UCSD-AML1 (cell line): ENCODE results near the gene ATL3.
"Not testable (repeated sequence)": the region's sequence is repeated elsewhere in the genome, so short reads cannot be mapped to it uniquely, and the experiment has no call there.

ENCODE experiments used
- DNase-seq: peaks from one replicate; lab custom pipeline; 2025; ENCODE audit not compliant: unreplicated experiment; lab: John Stamatoyannopoulos, UW

The ATL3 gene

DNA sequence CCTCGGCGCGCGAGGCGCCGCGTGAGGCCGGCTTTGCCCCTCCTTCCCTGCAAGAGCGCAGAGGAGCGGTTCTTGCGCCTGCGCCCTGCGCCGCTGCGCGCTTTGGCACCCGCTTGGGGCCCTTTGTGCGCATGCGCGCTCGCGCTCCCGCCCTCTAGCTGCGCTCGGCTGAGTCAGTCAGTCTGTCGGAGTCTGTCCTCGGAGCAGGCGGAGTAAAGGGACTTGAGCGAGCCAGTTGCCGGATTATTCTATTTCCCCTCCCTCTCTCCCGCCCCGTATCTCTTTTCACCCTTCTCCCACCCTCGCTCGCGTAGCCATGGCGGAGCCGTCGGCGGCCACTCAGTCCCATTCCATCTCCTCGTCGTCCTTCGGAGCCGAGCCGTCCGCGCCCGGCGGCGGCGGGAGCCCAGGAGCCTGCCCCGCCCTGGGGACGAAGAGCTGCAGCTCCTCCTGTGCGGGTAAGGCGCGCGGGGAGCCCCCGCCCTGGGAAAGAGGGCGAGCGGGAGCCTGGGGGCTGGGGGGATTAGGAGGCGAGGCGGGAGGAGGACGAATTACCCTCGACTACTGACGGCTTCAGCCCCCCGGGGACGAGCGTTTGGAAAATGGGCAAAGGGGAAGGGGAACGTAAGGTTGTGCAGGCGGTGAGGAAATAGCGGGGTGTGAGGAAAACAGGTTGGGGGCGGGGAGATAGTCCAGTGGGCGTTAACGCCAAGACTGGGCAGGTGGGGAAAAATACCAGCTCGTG, 10.3 kb upstream of the ATL3 start, which contains the start of gene RTN3:
Gene RTN3, plus strand, starts transcription at position 180 of the 745 bp plus-strand sequence. Its CDS starts 137 bp downstream, at position 317.
- DNase-seq, result peak; percentile 99

DNA sequence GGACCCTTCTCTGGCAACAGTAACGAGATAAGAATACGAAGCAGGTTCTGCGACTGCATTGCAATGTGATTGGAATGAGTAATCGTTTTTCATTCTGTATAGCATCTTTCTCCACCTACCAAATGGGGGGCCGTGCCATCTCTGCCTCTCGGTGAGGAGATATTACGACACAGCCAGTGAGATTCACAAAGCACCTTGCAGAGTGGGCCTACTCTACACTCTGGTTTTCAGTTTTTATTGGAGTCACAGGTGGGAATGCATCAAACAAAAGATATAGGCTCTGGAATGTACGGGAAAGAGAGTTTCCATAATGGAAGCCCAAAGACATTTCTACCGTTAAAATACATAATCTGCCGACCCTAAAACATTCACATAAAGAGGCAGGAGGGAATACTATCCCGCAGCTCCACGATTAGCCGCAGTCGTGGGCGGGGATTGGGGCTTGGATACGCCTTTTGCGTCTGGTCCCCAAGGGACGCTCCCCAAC, 9.7 kb upstream of the ATL3 start:
- DNase-seq, result no peak

DNA sequence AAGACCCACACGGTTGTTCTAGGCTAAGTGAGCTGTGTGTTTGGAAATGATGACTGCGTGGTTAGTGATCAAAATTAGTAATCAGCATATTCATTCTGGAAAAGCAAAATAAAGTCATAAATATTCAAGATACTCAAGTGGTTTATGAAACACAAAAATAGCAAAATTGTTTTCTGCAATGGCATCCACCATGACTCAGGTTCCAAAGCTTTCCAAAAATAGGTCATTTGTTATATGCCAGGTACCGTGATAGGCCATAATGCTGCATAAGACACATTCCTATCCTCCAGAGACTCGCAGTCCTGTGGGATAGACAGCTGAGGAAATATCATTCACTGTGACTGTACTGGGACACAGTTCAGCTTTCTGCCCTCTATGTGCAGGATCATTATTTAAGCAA, 2.4 kb upstream of the ATL3 start:
- DNase-seq, result no peak

DNA sequence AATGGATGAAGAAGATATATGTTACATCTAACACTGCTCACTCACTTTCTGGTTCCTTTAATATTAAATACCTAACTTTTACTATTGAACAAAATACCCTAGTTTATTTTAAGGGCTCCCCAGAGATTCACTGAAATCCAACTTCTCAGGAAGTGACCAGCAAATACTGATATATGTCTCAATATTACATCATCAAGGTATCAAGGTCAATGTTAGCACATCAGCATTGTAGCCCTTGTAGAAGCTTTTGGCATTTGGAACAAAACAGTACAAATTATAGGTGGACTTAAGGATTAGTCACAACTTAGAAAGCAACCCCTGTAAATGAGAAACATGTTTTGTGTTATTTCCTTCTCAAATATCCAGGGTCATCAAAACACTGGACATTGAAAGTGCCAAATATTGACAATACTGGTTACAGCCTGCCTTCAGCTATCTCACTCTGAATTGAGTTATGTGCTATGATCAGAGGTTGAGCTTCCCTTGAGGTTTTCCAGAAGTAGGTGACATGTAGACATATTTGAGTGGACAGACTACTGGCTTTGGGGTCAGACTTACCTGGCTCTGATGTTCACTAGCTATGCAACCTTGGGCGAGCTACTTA, 1.9 kb upstream of the ATL3 start:
- no peak for DNase-seq

DNA sequence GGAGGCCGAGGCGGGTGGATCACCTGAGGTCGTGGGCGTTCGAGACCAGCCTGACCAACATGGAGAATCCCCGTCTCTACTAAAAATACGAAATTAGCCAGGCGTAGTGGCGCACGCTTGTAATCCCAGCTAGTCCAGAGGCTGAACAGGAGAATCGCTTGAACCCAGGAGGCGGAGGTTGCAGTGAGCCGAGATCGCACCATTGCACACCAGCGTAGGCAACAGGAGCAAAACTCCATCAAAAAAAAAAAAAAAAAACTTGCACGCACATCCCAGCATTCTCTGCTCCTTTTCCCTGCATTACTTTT, 934 bp upstream of the ATL3 start:
- no peak for DNase-seq

DNA sequence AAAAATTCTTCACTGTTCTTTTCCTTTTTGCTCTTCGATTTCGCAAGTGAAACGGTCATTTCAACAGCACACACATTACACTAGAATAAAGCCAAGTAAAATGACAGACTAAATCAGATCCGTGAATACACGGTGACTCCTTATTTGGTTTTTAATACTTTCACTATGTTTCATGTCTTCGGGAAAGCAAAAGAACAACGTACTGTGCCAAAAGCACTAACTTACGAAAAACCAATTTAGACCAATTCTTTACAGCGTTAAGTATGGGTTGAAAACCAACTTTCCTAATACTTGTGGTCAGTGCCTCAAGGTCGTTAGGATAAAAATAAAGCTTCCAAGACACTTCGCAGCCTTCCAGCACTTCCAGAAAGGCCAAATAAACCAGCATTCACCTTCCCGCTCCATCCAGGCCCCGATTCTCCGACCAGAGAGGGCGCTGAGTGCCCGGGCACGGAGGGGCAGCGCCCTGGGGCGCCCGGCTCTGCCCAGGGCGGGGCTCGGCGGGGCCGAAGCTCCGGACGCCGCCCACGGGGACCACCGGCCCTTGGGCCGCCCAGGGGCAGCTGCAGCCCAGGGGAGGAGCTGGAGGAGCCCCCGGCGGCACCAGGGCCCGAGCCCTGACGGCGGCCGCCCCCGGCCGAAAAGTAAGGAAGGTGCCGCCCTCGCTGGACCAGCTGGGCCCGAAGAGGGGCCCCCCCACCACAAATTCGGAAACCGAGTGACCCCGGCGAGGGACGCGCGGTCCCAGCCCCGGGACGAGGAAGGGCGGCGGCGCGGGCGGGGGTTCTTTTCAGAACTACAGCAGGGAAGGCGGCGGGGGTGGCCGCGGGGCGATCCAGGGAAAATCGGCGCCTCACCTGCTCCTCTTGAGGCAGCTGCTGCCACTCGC, 499 bp downstream of the ATL3 start:
- peak; percentile 68 for DNase-seq

DNA sequence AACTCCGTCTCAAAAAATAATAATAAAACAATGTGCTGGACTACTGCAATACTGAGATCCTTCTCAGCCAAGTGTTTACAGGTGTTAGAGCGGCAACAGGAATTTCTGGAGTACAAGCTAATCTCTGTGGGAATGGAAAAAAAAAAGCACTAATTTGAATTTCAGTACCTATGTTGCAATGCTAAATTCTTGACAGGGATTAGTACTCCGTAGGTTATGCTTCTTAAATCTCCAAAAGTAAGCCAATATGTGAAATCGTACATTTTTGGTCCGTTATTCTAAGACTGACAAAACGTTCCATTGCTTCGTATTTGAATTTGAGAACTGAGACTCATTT, 1.1 kb downstream of the ATL3 start:
- DNase-seq, result no peak

DNA sequence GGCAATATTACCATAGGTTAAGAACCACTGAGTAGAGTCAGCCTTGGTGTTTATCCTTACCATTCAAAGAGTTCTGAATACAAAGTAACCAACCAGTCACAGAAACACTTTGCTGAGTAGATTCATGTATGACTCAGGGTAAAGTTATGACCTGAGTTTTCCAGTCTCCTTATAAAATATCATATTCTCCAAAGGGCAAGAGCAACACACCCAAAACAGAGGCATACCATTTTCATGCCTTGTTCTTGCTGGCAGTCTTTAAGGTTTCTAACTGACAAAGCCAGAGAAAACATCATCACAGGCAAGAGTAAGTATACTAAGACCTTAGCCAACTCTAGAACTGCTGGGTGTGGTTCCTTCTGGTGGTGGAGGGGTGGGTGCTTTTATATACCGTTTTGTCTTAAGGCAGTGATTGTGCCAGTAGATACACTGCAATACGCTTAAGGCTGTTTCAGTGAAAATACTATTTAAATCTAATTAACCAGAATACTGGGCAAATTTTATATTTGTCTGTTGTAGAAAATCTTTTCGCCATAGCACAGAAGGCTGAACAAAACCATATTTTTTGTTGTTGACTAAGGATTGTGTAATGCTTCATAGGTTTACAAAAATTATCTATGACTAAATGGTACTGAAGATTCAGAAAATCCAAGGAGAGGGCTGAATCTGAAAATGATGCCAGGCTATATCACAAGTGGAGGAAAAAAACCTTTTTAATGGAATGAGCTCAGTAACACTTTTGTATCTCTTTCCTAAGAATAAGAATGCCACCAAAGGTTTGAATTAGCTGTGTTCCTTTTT, 3.0 kb downstream of the ATL3 start:
- DNase-seq, result no peak

DNA sequence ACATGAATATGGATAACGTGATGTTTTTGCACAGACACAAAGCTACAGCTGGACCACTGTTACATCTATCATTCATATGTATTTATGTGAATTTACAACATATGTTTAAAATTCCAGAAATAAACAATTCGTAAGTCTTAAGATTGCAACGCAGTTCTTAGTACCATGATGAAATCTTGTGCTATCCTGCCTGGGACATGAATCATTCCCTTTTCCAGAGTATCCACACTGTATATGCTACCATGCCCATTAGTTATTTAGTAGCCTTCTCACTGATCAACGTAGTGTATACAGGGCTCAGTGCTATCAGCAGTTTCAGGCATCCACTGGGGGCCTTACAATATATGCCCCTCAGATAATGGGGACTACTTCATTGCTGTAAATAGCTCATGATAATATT, 4.3 kb downstream of the ATL3 start:
- DNase-seq, result no peak

DNA sequence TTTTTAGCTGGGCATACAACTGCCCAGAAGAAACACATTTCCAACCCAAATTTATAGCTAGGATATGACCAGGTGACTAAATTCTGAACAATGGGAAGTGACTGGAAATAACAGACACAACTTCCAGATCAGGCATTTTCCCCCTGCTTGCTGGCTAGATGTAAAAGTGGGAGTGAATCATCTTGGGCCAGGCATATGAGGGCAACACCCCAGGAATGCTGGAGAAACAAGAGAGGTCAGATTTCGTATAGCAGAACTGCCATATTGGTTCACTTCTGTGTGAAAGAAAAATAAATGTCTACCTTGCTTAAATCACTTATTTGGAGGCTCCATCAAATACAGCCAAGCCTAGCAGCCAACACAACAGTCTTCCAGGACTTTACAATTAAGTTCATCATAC, 7.4 kb downstream of the ATL3 start:
- DNase-seq, result no peak

DNA sequence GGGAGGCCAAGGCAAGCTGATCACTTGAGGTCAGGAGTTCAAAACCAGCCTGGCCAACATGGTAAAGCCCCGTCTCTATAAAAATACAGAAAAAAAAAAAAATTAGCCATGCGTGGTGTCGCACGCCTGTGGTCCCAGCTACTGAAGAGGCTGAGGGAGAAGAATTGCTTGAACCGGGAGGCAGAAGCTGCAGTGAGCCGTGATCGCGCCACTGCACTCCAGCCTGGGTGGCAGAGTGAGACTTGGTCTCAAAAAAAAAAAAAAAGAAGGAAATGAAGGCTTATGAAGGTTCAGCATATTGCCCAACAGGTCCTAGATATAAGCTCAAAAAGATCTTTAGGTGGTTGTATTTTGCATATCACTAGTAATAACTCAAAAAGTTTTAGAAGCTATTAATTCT, 10.2 kb downstream of the ATL3 start:
- DNase-seq, result no peak

DNA sequence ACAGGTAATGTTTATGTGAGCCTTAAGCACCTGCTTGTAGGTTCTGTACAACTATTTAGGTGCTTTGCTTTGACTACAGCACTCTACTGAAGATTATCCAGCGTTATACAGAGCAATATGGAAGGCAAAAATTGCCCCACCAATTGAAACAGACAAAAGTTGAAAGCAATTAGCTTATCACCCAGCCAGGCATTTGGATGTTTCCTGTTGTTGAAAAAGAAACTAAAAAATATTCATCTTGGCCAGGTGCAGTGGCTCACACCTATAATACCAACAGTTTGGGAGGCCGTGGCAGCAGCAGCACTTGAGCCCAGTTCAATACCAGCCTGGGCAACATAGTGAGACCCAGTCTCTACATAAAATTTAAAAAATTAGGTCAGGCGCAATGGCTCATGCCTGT, 18.5 kb downstream of the ATL3 start:
- DNase-seq, result no peak

DNA sequence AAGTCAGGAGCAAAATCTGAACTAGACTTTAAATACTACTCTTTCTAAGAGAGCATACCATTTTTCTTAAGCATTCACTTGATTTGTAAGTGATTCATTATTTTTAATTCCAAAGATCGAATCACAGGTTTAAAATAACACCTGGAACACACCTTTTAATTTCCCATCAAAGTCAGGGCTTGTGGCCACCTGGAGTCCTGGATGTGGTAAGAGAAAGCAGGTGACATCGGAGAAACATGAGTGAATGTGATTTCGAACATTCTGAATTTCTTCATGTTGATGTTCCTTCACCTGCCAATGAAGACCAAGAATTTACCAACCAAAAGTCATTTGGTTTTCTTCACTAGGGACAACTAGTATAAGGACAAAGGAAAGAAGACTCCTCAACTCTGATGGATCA, 28.0 kb downstream of the ATL3 start:
- no peak for DNase-seq

DNA sequence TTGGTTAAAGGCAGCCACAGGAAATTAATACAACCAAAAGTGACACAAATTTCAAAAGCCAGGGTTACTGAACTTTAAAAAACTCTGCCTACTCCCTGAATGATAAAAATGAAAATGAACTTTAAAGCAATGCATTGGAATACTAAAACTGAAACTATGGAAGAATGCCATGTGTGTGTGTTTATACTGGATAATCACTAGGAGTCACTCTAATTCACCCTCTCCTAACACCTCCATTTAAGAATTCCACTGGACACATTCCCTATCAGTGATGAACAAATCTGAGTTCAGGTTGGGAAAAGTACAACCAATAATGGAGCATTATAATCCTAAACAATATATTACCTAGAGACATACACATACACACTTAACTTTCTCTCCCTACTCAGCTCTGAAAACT, 29.4 kb downstream of the ATL3 start:
- DNase-seq, result no peak

DNA sequence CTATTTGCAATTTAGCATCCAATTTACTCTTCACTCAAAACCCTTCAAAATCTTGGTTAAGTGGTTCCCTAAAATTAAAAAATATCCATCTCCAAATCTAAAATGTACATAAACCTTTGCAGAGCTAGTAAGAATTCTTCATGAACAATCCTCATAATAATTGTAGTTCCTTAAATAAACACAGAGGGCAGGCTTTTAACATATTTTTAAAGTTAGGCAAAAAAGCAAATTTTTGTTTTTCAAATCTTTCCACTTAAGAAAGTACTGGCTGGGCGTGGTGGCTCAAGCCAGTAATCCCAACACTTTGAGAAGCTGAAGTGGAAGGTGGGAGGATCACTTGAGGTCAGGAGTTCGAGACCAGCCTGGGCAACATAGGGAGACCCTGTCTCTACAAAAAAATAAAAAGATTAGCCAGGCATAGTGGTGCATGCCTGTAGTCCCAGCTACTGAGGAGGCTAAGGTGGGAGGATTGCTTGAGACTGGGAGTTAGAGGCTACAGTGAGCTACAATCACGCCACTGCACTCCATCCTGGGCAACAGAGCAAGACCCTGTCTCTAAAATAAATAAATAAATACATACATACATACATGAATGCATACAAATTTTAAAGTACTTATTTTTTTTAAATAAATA, 31.9 kb downstream of the ATL3 start:
- DNase-seq, result no peak

DNA sequence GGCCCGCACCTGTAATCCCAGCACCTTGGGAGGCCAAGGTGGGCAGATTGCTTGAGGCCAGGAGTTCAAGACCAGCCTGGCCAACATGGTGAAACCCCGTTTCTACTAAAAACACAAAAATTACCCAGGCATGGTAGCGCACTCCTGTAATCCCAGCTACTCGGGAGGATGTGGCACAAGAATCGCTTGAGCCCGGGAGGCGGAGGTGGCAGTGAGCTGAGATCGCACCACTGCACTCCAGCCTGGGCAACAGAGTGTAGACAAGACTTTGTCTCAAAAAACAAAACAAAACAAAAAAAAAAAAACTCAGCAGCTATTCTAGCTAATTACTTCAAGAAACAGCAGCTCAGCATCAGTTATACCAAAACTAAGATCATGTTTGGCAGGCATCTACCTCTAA, 32.7 kb downstream of the ATL3 start:
- not testable (repeated sequence) for DNase-seq

DNA sequence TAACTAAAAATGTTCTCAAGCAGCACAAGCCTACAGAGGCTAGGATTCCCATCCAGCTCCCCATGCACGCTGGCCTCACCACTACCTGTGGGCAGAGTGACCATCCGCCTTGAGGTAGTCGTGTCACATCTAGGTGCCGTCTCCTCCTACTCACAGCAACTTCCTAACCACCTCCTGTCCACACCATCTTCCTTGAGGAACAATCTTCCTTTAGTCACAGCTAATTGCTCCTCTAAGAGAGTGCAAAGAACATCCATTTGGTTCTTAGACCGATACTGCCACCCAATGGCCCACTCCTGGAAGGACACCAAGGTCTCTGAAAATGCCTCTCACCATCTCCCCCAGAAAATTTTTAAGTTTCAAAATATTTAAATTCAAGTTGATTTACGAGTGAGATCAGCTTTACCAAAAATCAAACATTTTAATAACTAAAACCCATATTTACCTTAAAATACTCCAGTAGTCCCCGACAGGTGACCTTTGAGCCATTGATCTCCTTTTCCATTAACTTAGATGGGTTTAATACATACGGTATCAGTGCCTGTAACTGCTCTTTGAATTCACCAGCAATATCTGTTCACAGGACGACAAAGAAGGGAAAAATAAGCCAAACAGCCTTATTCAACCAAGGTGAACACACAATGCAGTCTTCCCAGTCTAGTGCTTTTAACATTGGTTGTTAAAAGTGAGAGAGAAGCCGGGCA, 35.3 kb downstream of the ATL3 start:
- DNase-seq, result peak; percentile 39

DNA sequence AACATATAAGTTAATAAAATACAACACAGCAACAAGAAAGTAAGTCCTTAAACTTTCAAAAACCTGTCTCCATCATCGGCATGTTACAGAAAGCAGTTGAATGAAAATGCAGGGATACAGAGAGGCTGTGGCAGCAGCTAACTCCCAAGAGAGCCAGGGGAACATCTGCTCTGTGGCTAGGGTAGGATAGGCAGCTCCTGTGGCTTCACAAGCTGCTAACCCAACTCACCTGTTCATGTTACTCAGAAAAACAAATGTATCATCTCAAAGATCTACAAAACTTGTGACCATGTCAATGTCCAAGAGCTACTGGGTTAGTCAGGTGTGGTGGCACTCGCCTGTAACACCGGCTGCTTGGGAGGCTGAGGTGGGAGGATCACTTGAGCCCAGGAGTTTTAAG, 41.8 kb downstream of the ATL3 start:
- no peak for DNase-seq

DNA sequence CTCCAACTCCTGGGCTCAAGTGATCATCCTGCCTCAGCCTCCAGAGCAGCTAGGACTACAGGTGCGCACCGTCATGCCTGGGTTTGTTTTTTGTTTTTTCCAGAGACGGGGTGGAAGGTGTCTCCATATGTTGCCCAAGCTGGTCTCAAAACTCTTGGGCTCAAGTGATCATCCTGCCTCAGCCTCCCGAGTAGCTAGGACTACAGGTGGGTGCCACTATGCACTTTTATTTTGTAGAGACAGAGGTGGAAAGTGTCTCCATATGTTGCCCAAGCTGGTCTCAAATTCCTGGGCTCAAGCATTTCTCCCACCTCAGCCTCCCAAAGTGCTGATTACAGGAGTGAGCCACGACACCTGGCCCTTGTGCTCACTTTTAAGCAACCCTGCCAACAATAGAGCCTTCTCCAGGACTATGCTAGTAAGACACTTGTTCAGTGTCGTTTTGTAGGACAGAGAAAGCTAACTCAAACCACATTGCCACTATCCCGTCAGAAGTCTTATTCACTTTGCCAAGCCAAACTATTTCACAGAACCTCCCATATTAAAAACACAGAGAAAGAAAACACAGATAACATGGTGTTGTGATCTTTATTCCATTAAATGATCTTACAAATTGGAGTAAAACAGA, 47.5 kb downstream of the ATL3 start:
- DNase-seq, result no peak

DNA sequence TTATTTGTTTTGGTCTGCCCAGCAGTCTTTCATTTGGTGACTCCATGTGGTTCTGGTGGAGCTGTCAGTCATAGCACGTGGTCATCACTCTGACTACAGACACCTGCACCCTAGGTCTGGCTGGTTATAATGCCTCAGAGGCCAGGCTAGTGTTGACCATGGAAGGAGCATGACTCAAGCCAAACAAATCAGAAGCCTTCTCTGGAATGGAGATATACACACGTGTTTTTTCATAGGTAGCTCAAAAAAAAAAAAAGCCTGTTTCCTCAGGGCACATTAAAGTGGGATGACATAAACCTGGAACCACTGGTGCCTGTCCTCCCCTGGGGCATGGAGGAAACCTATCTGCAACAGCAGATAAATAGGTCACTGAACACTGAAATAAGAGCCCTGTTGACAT, 48.9 kb downstream of the ATL3 start:
- DNase-seq, result no peak
